ENCODE data around the gene GABRB3.

Gene GABRB3

GRCh38 chr15:26595611-26596010 is 177.3 kb downstream of the GABRB3 start:
- Histone ChIP-seq H3K9me3 (ENCODE audit: control insufficient read depth, insufficient read depth, low read depth, low read length) (no peaks in the 10 kb centered on the region), H3K4me1 (ENCODE audit: control insufficient read depth, insufficient read depth, low read length) (no peaks in the 10 kb centered on the region), H3K36me3 (ENCODE audit: control insufficient read depth in 2 of 2, insufficient read depth in 1 of 2, low read length in 2 of 2) (no peaks in the 10 kb centered on the region), H3K27ac (ENCODE audit: extremely low read depth, low read depth, low read length) (no peak overlapping the region), H3K4me3 (ENCODE audit: low read depth, low read length) (no peak overlapping the region)
- POLR2A ChIA-PET, result no interaction called here
- no peak for TF ChIP-seq ZNF571 (tag by site-specific recombination; IDR thresholded peaks at IDR 0.05)
- TF ChIP-seq ZNF776 (tag by site-specific recombination; IDR thresholded peaks at IDR 0.05; ENCODE audit: borderline replicate concordance), result no peak
- TF ChIP-seq PRDM10 (tag by site-specific recombination; IDR thresholded peaks at IDR 0.05), result no peak
- TF ChIP-seq ZNF341 (tag by site-specific recombination; IDR thresholded peaks at IDR 0.05; ENCODE audit: low read depth), result no peak
- no peak for TF ChIP-seq GLI2 (tag by site-specific recombination; IDR thresholded peaks at IDR 0.05; ENCODE audit: borderline replicate concordance, low read depth)
- no peak for TF ChIP-seq ZNF2 (tag by site-specific recombination; IDR thresholded peaks at IDR 0.05)
- CTCF ChIA-PET, result no interaction called here

GRCh38 chr15:26590676-26591075 is 182.2 kb downstream of the GABRB3 start:
- H3K4me3 ChIP-seq (ENCODE audit: low read depth, low read length), result no peak overlapping the region
- H3K27ac ChIP-seq (ENCODE audit: extremely low read depth, low read depth, low read length), result no peak overlapping the region
- POLR2A ChIA-PET, result no interaction called here
- H3K36me3 ChIP-seq (ENCODE audit: control insufficient read depth in 2 of 2, insufficient read depth in 1 of 2, low read length in 2 of 2), result no peaks in the 10 kb centered on the region
- TF ChIP-seq ZNF629 (tag by site-specific recombination; IDR thresholded peaks at IDR 0.05) (no peak), ZNF768 (tag by site-specific recombination; IDR thresholded peaks at IDR 0.05) (no peak), ZNF324 (tag by site-specific recombination; IDR thresholded peaks at IDR 0.05) (no peak), HOXC10 (CRISPR knock-in tag; IDR thresholded peaks at IDR 0.05) (no peak), ZSCAN4 (tag by site-specific recombination; IDR thresholded peaks at IDR 0.05) (no peak), OSR2 (tag by site-specific recombination; IDR thresholded peaks at IDR 0.05) (no peak), ZNF529 (tag by site-specific recombination; IDR thresholded peaks at IDR 0.05; ENCODE audit: insufficient replicate concordance) (no peak), ZNF639 (tag by site-specific recombination; IDR thresholded peaks at IDR 0.05) (no peak), ZNF175 (tag by site-specific recombination; IDR thresholded peaks at IDR 0.05) (no peak), REPIN1 (tag by site-specific recombination; IDR thresholded peaks at IDR 0.05; ENCODE audit: low read depth) (no peak), ZNF114 (tag by site-specific recombination; IDR thresholded peaks at IDR 0.05) (no peak), ZNF140 (tag by site-specific recombination; IDR thresholded peaks at IDR 0.05) (no peak), TRIM28 (IDR thresholded peaks at IDR 0.05; ENCODE audit: borderline replicate concordance, low read length) (no peak)
- no peaks in the 10 kb centered on the region for H3K9me3 ChIP-seq (ENCODE audit: control insufficient read depth, insufficient read depth, low read depth, low read length)
- no peaks in the 10 kb centered on the region for H3K4me1 ChIP-seq (ENCODE audit: control insufficient read depth, insufficient read depth, low read length)
- CTCF ChIA-PET, result no interaction called here

Measured in HEK293 (cell line).